ENCODE results near the gene GRP.

The GRP gene

DNA sequence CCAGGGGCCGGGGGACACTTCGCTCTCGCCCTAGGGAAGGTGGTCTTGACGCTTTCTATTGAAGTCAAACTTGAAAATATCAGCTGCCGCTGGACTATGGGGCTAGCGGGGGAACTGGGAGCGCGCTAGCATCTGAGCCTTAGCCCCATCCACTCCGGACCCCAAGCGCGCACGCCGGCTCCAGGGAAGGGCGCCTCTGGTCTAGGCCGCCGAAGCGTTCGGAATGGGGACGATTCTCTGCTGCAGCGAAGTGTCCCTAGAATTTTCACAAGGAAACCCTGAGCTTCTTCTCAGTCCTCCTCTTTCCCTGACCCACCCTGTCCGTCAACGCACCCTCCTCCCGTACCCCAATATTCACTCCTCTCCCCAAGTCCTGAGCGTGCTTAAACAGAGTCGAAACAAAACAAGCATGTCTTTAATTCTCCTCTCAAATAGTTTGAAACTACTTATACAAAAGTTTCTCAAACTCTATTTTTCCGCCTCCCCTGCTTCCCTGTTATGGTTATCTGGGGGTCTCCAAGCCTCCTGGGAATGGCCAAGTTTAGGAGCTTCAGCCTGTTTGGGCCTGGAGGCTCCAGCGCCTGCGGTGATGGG is 48.3 kb downstream of the GRP start:
- no peak for DNase-seq (ENCODE audit: low spot score)

DNA sequence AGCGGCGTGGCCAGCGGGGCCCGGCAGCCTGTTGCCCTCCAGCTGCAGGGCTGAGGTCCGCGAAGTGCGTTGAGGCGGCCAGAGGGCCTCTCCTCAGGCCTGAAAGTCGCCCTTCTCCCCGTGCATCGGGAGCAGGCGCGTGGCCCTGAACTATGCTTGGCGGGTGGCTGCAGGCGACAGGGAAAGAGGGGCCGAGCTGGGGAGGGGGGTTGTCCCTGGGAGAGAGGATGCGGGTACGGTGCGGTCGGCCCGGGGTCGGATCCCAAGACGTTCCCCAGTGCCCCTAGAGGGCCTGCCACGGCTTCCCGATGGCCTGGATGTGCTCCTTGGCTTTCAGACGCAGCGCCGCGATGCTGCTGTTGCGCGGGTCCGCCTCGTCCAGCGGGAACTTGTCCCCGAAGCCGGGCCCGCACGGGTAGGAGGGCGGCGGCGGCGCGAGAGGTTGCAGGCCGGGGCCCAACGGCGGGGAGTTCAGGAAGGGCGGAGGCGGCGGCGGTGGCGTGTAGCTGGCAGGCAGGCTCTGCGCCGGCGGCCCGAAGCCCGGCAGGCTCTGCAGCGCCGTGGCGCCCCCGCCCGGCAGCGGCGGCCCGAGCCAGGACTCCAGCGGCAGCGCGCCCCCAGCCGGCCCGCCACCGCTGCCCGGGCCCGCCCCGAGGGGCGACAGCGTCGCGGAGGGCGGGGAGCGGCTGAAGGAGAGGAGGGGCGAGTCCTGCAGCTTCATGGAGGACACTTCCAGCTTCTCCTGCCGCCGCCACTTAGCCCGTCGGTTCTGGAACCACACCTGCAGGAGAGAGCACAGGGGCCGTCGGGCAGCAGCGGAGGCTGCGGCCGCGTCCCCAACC is 49.0 kb downstream of the GRP start:
- no peak for DNase-seq (ENCODE audit: low spot score)

DNA sequence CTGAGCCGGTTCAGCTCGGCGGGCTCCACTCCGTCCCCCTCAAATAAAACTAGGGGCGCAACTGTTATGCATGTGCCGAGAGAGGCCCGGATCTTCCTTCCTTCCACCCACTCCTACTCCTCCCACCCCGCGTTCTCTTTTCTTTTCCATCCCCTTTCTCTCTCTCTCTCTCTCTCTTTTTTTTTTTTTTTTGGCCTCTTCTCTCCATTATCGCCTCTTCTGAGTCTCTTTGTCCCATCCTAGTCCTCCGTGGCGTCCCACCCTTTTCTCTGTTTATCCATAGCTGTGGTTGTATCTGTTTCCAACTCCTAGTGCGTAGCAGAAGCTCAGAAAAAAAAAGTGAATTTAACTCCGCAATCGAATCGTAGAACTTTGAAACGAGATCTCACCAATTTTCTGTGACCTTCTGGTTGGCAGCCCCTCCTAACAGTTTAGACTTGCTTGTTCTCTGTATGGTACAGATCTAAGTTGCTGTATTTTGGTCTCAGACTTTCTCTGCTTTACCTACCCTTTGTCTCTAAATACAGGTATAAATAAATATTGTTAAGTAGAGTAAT is 49.7 kb downstream of the GRP start:
- DNase-seq (ENCODE audit: low spot score) = no peak

DNA sequence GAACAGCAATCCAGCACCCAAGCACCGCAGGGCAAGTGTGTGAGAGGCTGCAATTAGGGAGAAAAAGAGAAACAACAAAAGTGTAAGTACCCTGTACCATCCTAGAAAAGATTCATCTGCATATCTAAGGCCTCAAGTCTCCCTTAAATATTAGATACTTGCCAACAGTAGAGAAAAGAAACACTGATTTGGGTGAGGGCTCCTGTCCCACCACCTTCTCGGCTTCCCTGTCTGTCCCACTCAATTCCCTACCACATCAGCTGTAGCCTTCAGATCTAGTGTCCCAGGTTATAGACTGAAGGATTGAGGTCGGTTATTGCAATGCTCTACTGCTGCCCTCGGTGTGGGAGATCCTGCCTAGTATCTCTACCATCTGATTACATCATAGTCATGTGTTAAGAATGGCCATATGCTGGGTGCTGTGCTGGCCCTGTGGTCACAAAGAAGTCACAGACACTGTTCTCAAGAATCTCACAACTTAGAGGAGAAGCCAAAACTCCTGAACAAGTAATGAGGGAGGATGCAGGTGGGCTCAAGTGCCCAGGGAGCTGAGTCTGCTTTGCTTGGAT is 50.8 kb downstream of the GRP start:
- no peak for DNase-seq (ENCODE audit: low spot score)

DNA sequence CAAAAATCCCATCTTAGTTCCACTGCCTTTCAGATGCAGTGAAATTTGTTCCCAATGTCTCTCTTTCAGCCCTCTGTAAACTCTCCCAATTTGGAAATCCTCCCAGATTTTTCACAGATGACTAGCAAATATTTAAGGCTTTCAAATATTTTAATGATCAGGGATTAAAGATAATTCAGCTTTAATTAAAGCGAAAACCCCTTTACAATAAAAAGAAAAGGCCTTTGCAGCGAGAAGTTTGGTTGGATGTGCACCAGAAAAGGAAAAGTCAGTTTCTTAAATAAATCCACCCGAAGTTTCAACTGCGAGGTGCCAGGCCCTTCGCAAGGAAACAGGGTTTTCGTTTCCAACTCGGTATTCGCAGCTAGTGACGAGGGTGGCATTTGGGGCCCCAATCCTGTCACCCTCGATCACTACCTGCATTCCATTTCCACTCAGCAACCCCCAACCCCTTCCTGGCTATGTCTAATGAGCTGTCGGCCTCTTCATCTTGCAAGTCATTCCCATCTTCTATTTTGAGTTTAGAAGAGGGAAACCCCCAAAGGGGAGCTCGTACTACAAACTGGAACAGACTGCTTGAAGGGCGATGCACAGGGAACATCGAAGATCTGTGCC is 51.8 kb downstream of the GRP start:
- no peak for DNase-seq (ENCODE audit: low spot score)

DNA sequence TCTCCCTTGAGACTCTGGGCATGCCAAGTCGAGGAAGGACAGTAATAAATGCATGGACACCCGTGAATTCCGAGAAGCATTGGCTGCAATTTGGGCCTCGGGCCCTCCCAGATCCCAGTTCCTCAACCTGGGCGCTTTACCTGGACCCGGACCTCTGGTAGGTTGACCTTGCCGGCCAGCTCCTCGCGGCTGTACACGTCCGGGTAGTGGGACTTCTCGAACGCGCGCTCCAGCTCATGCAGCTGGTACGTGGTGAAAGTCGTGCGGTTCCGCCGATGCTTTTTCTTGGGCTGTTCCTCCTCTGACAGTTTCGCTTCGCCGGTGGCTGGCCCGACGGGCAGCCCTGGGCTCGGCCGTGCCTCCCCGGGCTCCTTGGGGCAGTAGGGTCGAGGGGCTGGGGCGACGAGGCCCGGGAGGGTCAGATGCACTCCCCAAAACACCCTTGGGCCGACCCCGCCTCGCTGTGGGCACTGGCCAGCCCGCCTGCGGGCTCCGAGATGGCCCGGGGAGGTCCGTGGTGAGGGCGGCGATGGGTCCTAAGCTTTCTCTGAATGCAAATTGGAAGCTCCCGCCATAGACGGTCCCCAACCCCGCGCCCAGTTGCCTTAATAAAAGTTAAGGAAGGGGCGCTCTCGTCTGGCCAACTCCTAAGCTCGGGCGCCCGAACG is 52.4 kb downstream of the GRP start:
- DNase-seq (ENCODE audit: low spot score) = no peak

DNA sequence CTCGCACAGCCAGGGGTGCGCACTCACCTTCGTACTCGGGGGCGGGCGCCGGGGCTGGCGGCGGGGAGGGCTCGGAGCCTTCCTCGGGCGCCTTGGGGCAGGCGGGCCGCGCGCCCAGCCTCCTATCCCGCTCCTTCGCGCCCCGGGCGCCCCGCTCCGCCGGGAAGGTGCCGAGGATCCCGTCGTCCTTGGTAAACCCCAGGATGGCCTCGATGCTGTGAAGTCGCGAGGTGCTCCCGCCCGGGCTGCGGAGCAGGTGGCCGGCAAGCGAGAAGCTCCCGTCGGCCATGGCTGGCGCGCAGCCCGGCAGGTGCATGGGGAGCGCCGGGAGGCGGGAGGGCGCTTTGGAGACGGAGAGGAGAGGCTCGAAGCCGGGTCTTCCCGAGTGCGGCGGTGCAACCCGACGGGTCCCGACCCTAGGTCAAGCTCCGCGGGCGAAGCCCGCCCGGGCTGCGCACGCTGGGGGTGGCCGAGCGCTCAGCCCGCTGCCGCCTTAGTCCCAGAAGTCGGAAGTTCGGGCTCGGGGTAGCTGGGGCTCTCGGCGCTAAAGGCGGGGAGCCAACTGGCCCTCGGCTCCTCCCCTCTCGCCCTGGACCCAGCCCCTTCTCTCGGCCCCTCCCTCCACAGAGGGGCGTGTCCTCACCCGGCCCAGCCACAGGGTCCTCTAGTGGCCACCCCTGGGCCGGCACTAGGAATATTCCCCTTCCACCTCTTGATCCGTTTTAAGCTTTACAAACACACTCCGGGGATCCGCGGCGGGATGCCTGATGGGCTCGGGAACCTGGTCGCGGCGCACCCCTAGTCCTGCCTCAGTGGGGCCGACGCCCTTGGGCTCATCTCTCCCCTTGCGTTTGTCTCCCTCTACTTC is 53.2 kb downstream of the GRP start, which contains the start of gene RAX:
TSS of gene RAX (minus strand) at position 564 of the 868 bp plus-strand sequence. CDS start at position 316, 248 bp downstream.
- no peak for DNase-seq (ENCODE audit: low spot score)

DNA sequence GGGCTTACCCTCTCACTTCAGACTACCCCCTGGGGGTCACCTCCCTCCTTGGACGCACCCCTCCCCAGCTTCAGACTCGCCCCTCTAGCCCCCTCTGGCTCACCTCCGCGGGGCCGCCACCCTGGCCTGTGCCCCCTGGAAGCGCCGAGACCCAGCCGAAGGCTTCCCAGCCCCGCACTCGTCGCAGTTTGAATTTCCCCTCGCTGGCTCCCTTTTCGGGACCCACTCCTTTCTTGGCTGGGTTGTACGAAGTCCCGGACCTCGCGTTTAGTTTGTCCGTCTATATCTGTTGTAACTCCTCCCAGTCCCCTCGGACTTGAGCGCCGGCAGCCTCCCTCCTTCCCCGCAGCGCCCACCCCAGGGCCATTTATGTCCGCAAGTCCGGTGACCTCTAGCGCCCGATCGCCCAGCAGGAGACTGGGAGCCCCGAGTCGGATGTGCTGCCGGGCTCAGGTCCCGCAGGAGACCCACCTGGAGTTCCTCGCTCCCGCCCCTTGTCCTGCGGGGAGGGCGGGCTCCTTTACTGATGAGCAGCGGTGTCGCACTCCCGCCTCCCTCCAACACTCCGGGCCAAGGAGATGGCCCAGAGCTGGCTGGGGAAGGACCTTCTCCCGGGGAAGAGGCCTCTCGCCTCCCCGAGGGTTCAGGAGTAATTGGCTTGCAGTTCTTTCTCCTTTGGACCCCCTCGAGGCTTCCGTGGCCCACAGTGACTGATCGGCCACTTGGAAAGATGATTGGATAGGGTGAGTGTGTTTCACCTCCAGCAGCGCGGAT is 54.0 kb downstream of the GRP start:
- no peak for DNase-seq (ENCODE audit: low spot score)

DNA sequence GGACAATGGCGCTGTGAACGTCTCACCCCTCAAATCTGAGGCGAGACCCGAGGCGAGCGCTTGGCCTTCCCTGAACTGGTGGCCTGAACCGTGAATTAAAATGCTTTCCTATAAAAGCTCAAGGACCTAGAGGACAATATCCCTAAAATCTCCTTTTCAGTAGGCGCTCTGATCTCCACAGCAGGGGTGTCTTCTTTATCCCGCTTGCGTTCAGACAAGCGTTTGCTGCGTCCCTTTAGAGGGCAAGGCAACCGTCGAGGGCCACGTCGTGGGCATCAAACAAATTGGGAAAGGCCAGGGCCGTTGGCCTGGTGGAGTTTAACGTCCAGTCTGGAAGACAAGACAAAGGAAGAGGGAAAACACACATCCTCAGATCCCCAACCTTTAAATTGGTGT is 54.6 kb downstream of the GRP start:
- DNase-seq (ENCODE audit: low spot score) = no peak

DNA sequence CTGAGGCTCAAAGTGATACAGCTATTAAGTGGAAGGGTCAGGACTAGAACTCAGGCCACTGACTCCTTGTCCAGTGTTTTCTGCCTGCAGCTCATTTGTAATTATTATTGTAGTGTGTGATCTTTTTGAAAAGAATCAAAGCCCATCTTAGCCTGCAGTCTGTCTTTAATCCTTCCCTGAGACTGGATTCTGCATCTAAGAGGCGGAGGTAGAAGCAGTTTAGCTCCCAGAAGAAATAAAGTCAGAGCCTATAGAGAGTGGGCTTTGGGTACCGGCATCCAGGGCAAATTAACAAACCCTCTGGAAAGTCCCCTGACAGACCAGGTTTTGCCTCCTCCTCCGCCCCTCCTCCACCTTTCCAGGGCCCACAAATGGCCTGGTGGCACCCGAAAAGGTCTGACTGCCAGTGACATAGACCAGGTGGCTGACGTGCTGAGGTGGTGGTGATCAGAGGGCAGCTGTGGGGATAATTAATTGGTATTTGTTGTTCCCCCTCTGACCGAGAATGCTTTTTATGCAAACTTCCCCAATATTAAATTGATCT is 55.5 kb downstream of the GRP start:
- DNase-seq (ENCODE audit: low spot score) = no peak

DNA sequence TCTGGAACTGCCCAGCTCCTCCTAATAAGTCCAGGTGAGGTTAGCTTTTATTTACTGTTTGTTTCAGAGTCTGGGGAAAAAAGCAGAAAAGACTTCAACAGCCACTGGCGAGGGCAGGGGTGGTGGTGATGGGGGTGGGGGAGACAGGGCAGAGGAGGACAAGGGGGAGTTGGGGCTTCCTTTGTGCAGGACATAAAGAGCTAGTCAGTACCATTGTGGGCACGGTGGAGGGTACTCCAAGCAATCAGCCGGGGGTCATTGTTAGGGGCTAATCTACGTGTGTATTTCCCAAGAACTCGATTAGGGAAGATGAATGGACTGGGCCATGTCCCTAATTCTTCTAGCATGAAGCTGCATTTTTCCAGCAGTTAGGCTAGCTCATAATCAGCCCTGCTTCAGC is 56.1 kb downstream of the GRP start:
- no peak for DNase-seq (ENCODE audit: low spot score)

DNA sequence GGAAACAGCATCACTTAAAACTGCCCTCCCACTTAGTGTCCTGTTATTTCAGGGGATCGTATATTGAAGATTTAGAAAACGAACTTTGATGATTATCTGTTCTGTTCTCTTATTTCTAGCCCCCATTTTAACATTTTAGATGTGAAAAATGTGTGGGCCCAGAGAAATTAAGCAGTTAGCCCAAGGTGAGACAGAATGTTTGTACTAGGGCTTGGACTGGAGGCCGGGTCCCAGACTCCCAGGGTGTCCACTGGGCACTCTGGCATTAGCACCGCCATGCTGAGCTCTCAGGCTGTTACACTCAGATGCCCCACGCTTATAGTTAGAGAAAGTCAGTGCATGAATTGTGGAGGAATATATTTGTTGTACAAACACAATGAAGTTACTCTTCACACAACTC is 58.8 kb downstream of the GRP start:
- DNase-seq (ENCODE audit: low spot score) = no peak

DNA sequence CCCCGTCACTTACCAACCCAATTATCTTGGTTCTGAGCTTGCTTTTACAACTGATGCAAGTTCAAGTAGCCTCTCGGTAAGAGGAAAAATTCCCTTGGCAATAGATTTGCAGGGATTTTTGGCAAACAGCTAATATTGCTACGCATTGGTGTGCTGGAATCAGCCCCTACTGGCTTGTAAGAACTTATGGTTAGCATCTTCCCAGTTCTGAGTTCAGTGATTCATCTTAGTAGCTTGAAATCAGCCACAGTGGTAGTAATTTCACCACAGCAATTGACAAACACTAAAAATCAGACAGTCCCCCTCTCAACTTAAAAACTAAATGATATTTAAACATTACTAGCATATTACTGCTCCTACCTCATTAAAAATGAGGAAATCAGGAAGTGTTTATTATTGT is 59.2 kb downstream of the GRP start:
- DNase-seq (ENCODE audit: low spot score) = no peak

DNA sequence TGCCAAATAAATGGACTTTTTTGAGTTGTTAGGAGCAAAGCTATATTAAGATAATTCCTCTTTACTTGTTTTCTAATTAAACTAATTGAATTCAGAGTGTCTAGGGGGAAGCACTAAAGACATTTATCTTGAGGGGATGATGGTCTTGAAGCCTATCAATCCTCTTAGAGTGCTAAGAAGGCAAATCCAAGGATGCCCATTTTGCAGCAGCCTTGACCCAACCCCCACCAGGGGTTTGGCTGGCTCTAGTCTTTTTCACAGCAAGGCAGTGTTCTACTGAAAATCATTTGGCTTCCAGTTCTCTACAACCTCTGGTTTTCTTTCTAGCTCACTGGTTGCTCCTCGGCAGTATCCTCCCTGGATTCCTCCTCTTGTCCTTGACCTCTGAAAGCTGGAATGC is 59.8 kb downstream of the GRP start:
- DNase-seq (ENCODE audit: low spot score) = no peak

Measured in hematopoietic multipotent progenitor cell treated with erythropoietin and hydrocortisone succinate and interleukin-3 and kit ligand, for 15 days (in vitro differentiated cells).